Measurements from ENCODE around the gene CYP11A1. TPM values are rescaled to one million over a fixed set of nuclear protein-coding genes. Genes with fewer than 3 reads are reported as not detected.
A peak's percentile ranks its signal among the peaks of the same experiment; 100 is the strongest.

The CYP11A1 gene
- polyA plus RNA-seq, 3 donors: not detected

- peak overlapping the region; percentile 0 for H3K4me2 ChIP-seq (replicated peaks; ENCODE audit: extremely low read depth, low read length, poor library complexity, severe bottlenecking)
- no peak overlapping the region for H3K9ac ChIP-seq (ENCODE audit: insufficient read depth, low read length, poor library complexity, severe bottlenecking)
- H3K79me2 ChIP-seq (ENCODE audit: insufficient read depth, low read length): no peaks in the 10 kb centered on the region
- intact Hi-C loops (cut with micrococcal nuclease): no loop called here
- no peak for TF ChIP-seq CTCF (IDR thresholded peaks at IDR 0.05)
- no peaks in the 10 kb centered on the region for H3K9me3 ChIP-seq (replicated peaks in 1 of 2; ENCODE audit: control insufficient read depth in 1 of 2, insufficient read depth in 1 of 2, low read length in 2 of 2)
- no peak overlapping the region for H3K4me3 ChIP-seq (replicated peaks in 1 of 3; ENCODE audit: low read depth in 2 of 3, low read length in 3 of 3)
- 91% methylated on average over 10 of the region's 10 CpGs for WGBS (ENCODE audit: insufficient coverage)
- H3K27ac Mint-ChIP-seq: peak overlapping the region in 2 of 7 donors; percentile 40 to 54
- no peaks in the 10 kb centered on the region for H3K36me3 ChIP-seq (replicated peaks in 1 of 2; ENCODE audit: control insufficient read depth in 1 of 2, insufficient read depth in 2 of 2, low read length in 2 of 2)
- H3K4me1 ChIP-seq (ENCODE audit: control insufficient read depth in 1 of 2, insufficient read depth in 2 of 2, low read length in 2 of 2): peaks cover 21 to 26% of the 10 kb centered on the region in 2 donors
- no peaks in the 10 kb centered on the region for H3K36me3 Mint-ChIP-seq
- peak overlapping the region in 1 of 2 donors; percentile 59 for H3K4me3 Mint-ChIP-seq
- H3K9me3 Mint-ChIP-seq: peaks cover 0 to 2% (median 0%) of the 10 kb centered on the region in 7 donors
- H3K27ac ChIP-seq (ENCODE audit: low read depth in 1 of 2, low read length in 2 of 2): no peak overlapping the region
- peaks cover 27% of the 10 kb centered on the region for H3K4me1 Mint-ChIP-seq
- no peaks in the 10 kb centered on the region for H4K20me1 ChIP-seq (ENCODE audit: insufficient read depth, low read length)
- peaks cover 10 to 19% (median 16%) of the 10 kb centered on the region in 3 donors for H3K27me3 Mint-ChIP-seq (ENCODE audit: low read depth in 3 of 3)
- DNase-seq: no peak
- H2AFZ ChIP-seq (ENCODE audit: insufficient read depth, low read depth, low read length, poor library complexity, severe bottlenecking): no peak overlapping the region
- no peaks in the 10 kb centered on the region for H3K27me3 ChIP-seq (ENCODE audit: control insufficient read depth in 2 of 2, insufficient read depth in 2 of 2, low read length in 2 of 2)
These were observed 36.1 kb upstream of the CYP11A1 start for GRCh38 chr15:74403588-74403919.

- H3K4me3 Mint-ChIP-seq: peak overlapping the region in 1 of 2 donors; percentile 59
- Histone ChIP-seq H3K4me3 (replicated peaks in 1 of 3; ENCODE audit: low read depth in 2 of 3, low read length in 3 of 3) (peak overlapping the region in 1 of 3 experiments; percentile 10), H4K20me1 (ENCODE audit: insufficient read depth, low read length) (no peaks in the 10 kb centered on the region), H3K27ac (ENCODE audit: low read depth in 1 of 2, low read length in 2 of 2) (no peak overlapping the region), H2AFZ (ENCODE audit: insufficient read depth, low read depth, low read length, poor library complexity, severe bottlenecking) (peak overlapping the region; percentile 20), H3K4me2 (replicated peaks; ENCODE audit: extremely low read depth, low read length, poor library complexity, severe bottlenecking) (no peak overlapping the region), H3K36me3 (replicated peaks in 1 of 2; ENCODE audit: control insufficient read depth in 1 of 2, insufficient read depth in 2 of 2, low read length in 2 of 2) (no peaks in the 10 kb centered on the region), H3K4me1 (ENCODE audit: control insufficient read depth in 1 of 2, insufficient read depth in 2 of 2, low read length in 2 of 2) (peaks cover 21 to 29% of the 10 kb centered on the region in 2 donors), H3K79me2 (ENCODE audit: insufficient read depth, low read length) (no peaks in the 10 kb centered on the region), H3K9ac (ENCODE audit: insufficient read depth, low read length, poor library complexity, severe bottlenecking) (no peak overlapping the region), H3K27me3 (ENCODE audit: control insufficient read depth in 2 of 2, insufficient read depth in 2 of 2, low read length in 2 of 2) (no peaks in the 10 kb centered on the region), H3K9me3 (replicated peaks in 1 of 2; ENCODE audit: control insufficient read depth in 1 of 2, insufficient read depth in 1 of 2, low read length in 2 of 2) (no peaks in the 10 kb centered on the region)
- H3K36me3 Mint-ChIP-seq: no peaks in the 10 kb centered on the region
- DNase-seq: peak; percentile 31 to 66 (median 33)
- peaks cover 10 to 18% (median 16%) of the 10 kb centered on the region in 3 donors for H3K27me3 Mint-ChIP-seq (ENCODE audit: low read depth in 3 of 3)
- under 1% methylated on average over 13 of the region's 13 CpGs for WGBS (ENCODE audit: insufficient coverage)
- peak overlapping the region in 1 of 7 donors; percentile 37 for H3K27ac Mint-ChIP-seq
- no peak for TF ChIP-seq CTCF (IDR thresholded peaks at IDR 0.05)
- intact Hi-C loops (cut with micrococcal nuclease): no loop called here
- peaks cover 0 to 2% (median 0%) of the 10 kb centered on the region in 7 donors for H3K9me3 Mint-ChIP-seq
- H3K4me1 Mint-ChIP-seq: peaks cover 29% of the 10 kb centered on the region
These were observed 35.6 kb upstream of the CYP11A1 start for GRCh38 chr15:74402873-74403587.
